Measurements from ENCODE around the gene SLIT3.

SLIT3 gene

GRCh38 chr5:168984135-168984675 lies 316.7 kb downstream of the SLIT3 start:
- DNase-seq = no peak

- DNase-seq = no peak
Measured at GRCh38 chr5:168979135-168979534, 321.8 kb downstream of the SLIT3 start.

- DNase-seq = no peak
Measured at GRCh38 chr5:168978500-168978899, 322.4 kb downstream of the SLIT3 start.

- no peak for DNase-seq
Measured at GRCh38 chr5:168978015-168978414, 322.9 kb downstream of the SLIT3 start.

- no peak for DNase-seq
Measured at GRCh38 chr5:168976311-168976970, 324.5 kb downstream of the SLIT3 start.

GRCh38 chr5:168975331-168975730 lies 325.6 kb downstream of the SLIT3 start:
- no peak for DNase-seq

- DNase-seq = no peak
Measured at GRCh38 chr5:168974082-168974481, 326.9 kb downstream of the SLIT3 start.

- DNase-seq = no peak
Measured at GRCh38 chr5:168972731-168973130, 328.2 kb downstream of the SLIT3 start.

- DNase-seq = no peak
Measured at GRCh38 chr5:168971100-168971499, 329.8 kb downstream of the SLIT3 start.

GRCh38 chr5:168969326-168969886 lies 331.5 kb downstream of the SLIT3 start:
- no peak for DNase-seq

GRCh38 chr5:168967882-168968620 lies 332.9 kb downstream of the SLIT3 start:
- DNase-seq = no peak

- DNase-seq = no peak
Measured at GRCh38 chr5:168965638-168966037, 335.3 kb downstream of the SLIT3 start.

- DNase-seq = no peak
Measured at GRCh38 chr5:168964182-168964581, 336.8 kb downstream of the SLIT3 start.

GRCh38 chr5:168962306-168962705 lies 338.6 kb downstream of the SLIT3 start:
- no peak for DNase-seq

- no peak for DNase-seq
Measured at GRCh38 chr5:168961681-168962080, 339.3 kb downstream of the SLIT3 start.

- no peak for DNase-seq
Measured at GRCh38 chr5:168960497-168960896, 340.4 kb downstream of the SLIT3 start.

- DNase-seq = no peak
Measured at GRCh38 chr5:168953351-168953750, 347.6 kb downstream of the SLIT3 start.

- DNase-seq = no peak
Measured at GRCh38 chr5:168952196-168952595, 348.7 kb downstream of the SLIT3 start.

- no peak for DNase-seq
Measured at GRCh38 chr5:168951769-168952168, 349.2 kb downstream of the SLIT3 start.

GRCh38 chr5:168951356-168951755 lies 349.6 kb downstream of the SLIT3 start:
- no peak for DNase-seq

- no peak for DNase-seq
Measured at GRCh38 chr5:168950241-168950951, 350.5 kb downstream of the SLIT3 start.

GRCh38 chr5:168948746-168949145 lies 352.2 kb downstream of the SLIT3 start:
- DNase-seq = no peak

- no peak for DNase-seq
Measured at GRCh38 chr5:168947212-168947868, 353.6 kb downstream of the SLIT3 start.

Data from NK-92 treated with Interleukin-12 subunit alpha and Interleukin-12 subunit beta, amount 100 ng/mL, for 24 hours (cell line).